Measurements from ENCODE around the gene ESYT1. TPM values are rescaled to one million over a fixed set of nuclear protein-coding genes. Genes with fewer than 3 reads are reported as not detected.

The ESYT1 gene
- total and polyA plus RNA-seq, 9 of the 15 experiments (the other 6 are each of a cell fraction or from before 2014, with no cell fraction given), result 132 to 420 (median 164) TPM

- TF ChIP-seq ZNF518B (CRISPR knock-in tag; IDR thresholded peaks at IDR 0.05), result no peak
- 0 out of 2 replicates have a peak, but pooled peaks have one; percentile 24 for TF ChIP-seq E2F5 (CRISPR knock-in tag; IDR thresholded peaks at IDR 0.05)
- 0 out of 2 replicates have a peak, but pooled peaks have one; percentile 35 for TF ChIP-seq HDAC8 (tag; IDR thresholded peaks at IDR 0.05)
- TF ChIP-seq NR2C1 (IDR thresholded peaks at IDR 0.05), result no peak
- no peak for TF ChIP-seq NR2C1 (tag; IDR thresholded peaks at IDR 0.05)
- TF ChIP-seq, protein P1, sequence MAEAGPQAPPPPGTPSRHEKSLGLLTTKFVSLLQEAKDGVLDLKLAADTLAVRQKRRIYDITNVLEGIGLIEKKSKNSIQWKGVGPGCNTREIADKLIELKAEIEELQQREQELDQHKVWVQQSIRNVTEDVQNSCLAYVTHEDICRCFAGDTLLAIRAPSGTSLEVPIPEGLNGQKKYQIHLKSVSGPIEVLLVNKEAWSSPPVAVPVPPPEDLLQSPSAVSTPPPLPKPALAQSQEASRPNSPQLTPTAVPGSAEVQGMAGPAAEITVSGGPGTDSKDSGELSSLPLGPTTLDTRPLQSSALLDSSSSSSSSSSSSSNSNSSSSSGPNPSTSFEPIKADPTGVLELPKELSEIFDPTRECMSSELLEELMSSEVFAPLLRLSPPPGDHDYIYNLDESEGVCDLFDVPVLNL (CRISPR knock-in tag; IDR thresholded peaks at IDR 0.05; ENCODE audit: low read depth), result peak; percentile 43; the same call in 1 of the 2 replicates
- TF ChIP-seq, protein P2, sequence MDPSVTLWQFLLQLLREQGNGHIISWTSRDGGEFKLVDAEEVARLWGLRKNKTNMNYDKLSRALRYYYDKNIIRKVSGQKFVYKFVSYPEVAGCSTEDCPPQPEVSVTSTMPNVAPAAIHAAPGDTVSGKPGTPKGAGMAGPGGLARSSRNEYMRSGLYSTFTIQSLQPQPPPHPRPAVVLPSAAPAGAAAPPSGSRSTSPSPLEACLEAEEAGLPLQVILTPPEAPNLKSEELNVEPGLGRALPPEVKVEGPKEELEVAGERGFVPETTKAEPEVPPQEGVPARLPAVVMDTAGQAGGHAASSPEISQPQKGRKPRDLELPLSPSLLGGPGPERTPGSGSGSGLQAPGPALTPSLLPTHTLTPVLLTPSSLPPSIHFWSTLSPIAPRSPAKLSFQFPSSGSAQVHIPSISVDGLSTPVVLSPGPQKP (CRISPR knock-in tag; IDR thresholded peaks at IDR 0.05), result no peak
- no peak for TF ChIP-seq PRMT5 (CRISPR knock-in tag; IDR thresholded peaks at IDR 0.05)
- peak; percentile 60 for TF ChIP-seq NEUROD1 (IDR thresholded peaks at IDR 0.05; ENCODE audit: borderline replicate concordance, low read depth, low read length, partially characterized antibody)
- TF ChIP-seq SIN3B (IDR thresholded peaks at IDR 0.05; ENCODE audit: low read depth), result 0 out of 2 replicates have a peak, but pooled peaks have one; percentile 17
- TF ChIP-seq TOE1 (IDR thresholded peaks at IDR 0.05; ENCODE audit: borderline replicate concordance), result no peak
- TF ChIP-seq TOE1 (CRISPR knock-in tag; IDR thresholded peaks at IDR 0.05; ENCODE audit: borderline replicate concordance, low read depth), result 0 out of 2 replicates have a peak, but pooled peaks have one; percentile 57
- TF ChIP-seq FOXK1 (CRISPR knock-in tag; IDR thresholded peaks at IDR 0.05; ENCODE audit: borderline replicate concordance), result no peak
- TF ChIP-seq ZNF12 (CRISPR knock-in tag; IDR thresholded peaks at IDR 0.05), result peak; percentile 57; the same call in 1 of the 2 replicates
- peak; percentile 74; the same call in 1 of the 2 replicates for TF ChIP-seq SPI1 (IDR thresholded peaks at IDR 0.05; ENCODE audit: borderline replicate concordance, low read depth, low read length)
- no peak; a peak in 1 of 4 replicates for TF ChIP-seq HDAC1 (IDR thresholded peaks at IDR 0.05)
- no peak; a peak in 1 of 4 replicates for TF ChIP-seq TBL1XR1 (IDR thresholded peaks at IDR 0.05; ENCODE audit: low read length in 2 of 2)
- no peak for TF ChIP-seq ZNF583 (CRISPR knock-in tag; IDR thresholded peaks at IDR 0.05)
- peak; percentile 24; the same call in 1 of the 2 replicates for TF ChIP-seq RNF2 (IDR thresholded peaks at IDR 0.05)
- TF ChIP-seq RFX5 (IDR thresholded peaks at IDR 0.05; ENCODE audit: low read depth, low read length), result no peak
- no peak for TF ChIP-seq HMG20A (CRISPR knock-in tag; conservative IDR thresholded peaks at IDR 0.05)
- TF ChIP-seq TEAD1 (CRISPR knock-in tag; IDR thresholded peaks at IDR 0.05), result peak; percentile 99
These were observed 29.3 kb downstream of the ESYT1 start (continued) for GRCh38 chr12:56157201-56158028.

Measured in K562 (cell line).